Measurements from ENCODE around the gene SPIB. TPM values are rescaled to one million over a fixed set of nuclear protein-coding genes. Genes with fewer than 3 reads are reported as not detected.
A peak's percentile ranks its signal among the peaks of the same experiment; 100 is the strongest.

The SPIB gene
- 1 to 10 TPM; 1.9 to 3.0 TPM for total RNA-seq
- 0 to 0.08 reads per million in 2 donors for total RNA-seq

- H3K27ac Mint-ChIP-seq: peak within 1 kb of the TSS; percentile 45
- DNase-seq (no peak), ATAC-seq (no peak)
- peaks cover 17% of the 10 kb centered on the region for H3K4me1 Mint-ChIP-seq
- H3K36me3 Mint-ChIP-seq (ENCODE audit: low read depth): peaks cover 14% of the 10 kb centered on the region
- peak within 1 kb of the TSS; percentile 89 for H3K4me3 Mint-ChIP-seq
- no peaks in the 10 kb centered on the region for H3K9me3 ChIP-seq (ENCODE audit: control insufficient read depth, low read length, poor library complexity, severe bottlenecking)
- peaks cover 38% of the 10 kb centered on the region for H3K27me3 Mint-ChIP-seq
These were observed at the start of gene SPIB for GRCh38 chr19:50418176-50419021. SPIB (plus strand) TSS chr19:50418938; CDS start chr19:50418963, 25 bp downstream.

GRCh38 chr19:50371914-50372475 is 46.7 kb upstream of the SPIB start:
- H3K27ac Mint-ChIP-seq: no peak overlapping the region
- H3K36me3 Mint-ChIP-seq (ENCODE audit: low read depth): peaks cover under 1% of the 10 kb centered on the region
- no peaks in the 10 kb centered on the region for H3K27me3 Mint-ChIP-seq
- DNase-seq: no peak
- no peaks in the 10 kb centered on the region for H3K9me3 ChIP-seq (ENCODE audit: control insufficient read depth, low read length, poor library complexity, severe bottlenecking)
- no peak for ATAC-seq
- no peak overlapping the region for H3K4me3 Mint-ChIP-seq
- H3K4me1 Mint-ChIP-seq: peaks cover 15% of the 10 kb centered on the region

GRCh38 chr19:50376166-50377050 is 42.3 kb upstream of the SPIB start, which contains the start of gene NR1H2:
NR1H2 (plus strand) TSS chr19:50376457; CDS start chr19:50377606, 1,149 bp downstream.
- Mint-ChIP-seq H3K4me1 (peaks cover 22% of the 10 kb centered on the region), H3K4me3 (peak within 1 kb of the TSS; percentile 88), H3K27ac (peak within 1 kb of the TSS; percentile 82), H3K36me3 (ENCODE audit: low read depth) (peaks cover 12% of the 10 kb centered on the region), H3K27me3 (no peaks in the 10 kb centered on the region)
- no peaks in the 10 kb centered on the region for H3K9me3 ChIP-seq (ENCODE audit: control insufficient read depth, low read length, poor library complexity, severe bottlenecking)
- peak; percentile 86 to 91 (median 88) for DNase-seq
- ATAC-seq: peak; percentile 85

- DNase-seq: peak; percentile 49 to 56 (median 53)
- H3K27ac Mint-ChIP-seq: peak overlapping the region; percentile 82
- peak overlapping the region; percentile 88 for H3K4me3 Mint-ChIP-seq
- peak; percentile 15 for ATAC-seq
- H3K36me3 Mint-ChIP-seq (ENCODE audit: low read depth): peaks cover 12% of the 10 kb centered on the region
- peaks cover 22% of the 10 kb centered on the region for H3K4me1 Mint-ChIP-seq
- no peaks in the 10 kb centered on the region for H3K27me3 Mint-ChIP-seq
- no peaks in the 10 kb centered on the region for H3K9me3 ChIP-seq (ENCODE audit: control insufficient read depth, low read length, poor library complexity, severe bottlenecking)
These were observed 41.7 kb upstream of the SPIB start for GRCh38 chr19:50377051-50377461.

- Mint-ChIP-seq H3K27ac (peak overlapping the region; percentile 82), H3K27me3 (no peaks in the 10 kb centered on the region), H3K4me3 (peak overlapping the region; percentile 88), H3K4me1 (peaks cover 22% of the 10 kb centered on the region), H3K36me3 (ENCODE audit: low read depth) (peaks cover 12% of the 10 kb centered on the region)
- no peak for DNase-seq
- no peaks in the 10 kb centered on the region for H3K9me3 ChIP-seq (ENCODE audit: control insufficient read depth, low read length, poor library complexity, severe bottlenecking)
- ATAC-seq: no peak
These were observed 41.2 kb upstream of the SPIB start for GRCh38 chr19:50377517-50377916.

- H3K4me3 Mint-ChIP-seq: peak overlapping the region; percentile 36
- H3K4me1 Mint-ChIP-seq: peaks cover 25% of the 10 kb centered on the region
These were observed 40.4 kb upstream of the SPIB start for GRCh38 chr19:50378169-50378862.

GRCh38 chr19:50378863-50379236 is 39.9 kb upstream of the SPIB start:
- Mint-ChIP-seq H3K36me3 (ENCODE audit: low read depth) (peaks cover 12% of the 10 kb centered on the region), H3K27ac (peak overlapping the region; percentile 47), H3K27me3 (no peaks in the 10 kb centered on the region)

More at GRCh38 chr19:50378169-50378862, 40.4 kb upstream of the SPIB start:
- Mint-ChIP-seq H3K27ac (peak overlapping the region; percentile 82), H3K27me3 (no peaks in the 10 kb centered on the region), H3K36me3 (ENCODE audit: low read depth) (peaks cover 12% of the 10 kb centered on the region)
- DNase-seq (no peak), ATAC-seq (no peak)
- H3K9me3 ChIP-seq (ENCODE audit: control insufficient read depth, low read length, poor library complexity, severe bottlenecking): no peaks in the 10 kb centered on the region

GRCh38 chr19:50379602-50380001 is 39.1 kb upstream of the SPIB start:
- no peak for ATAC-seq
- peaks cover 37% of the 10 kb centered on the region for H3K4me1 Mint-ChIP-seq
- peak overlapping the region; percentile 24 for H3K27ac Mint-ChIP-seq
- DNase-seq: no peak
- H3K27me3 Mint-ChIP-seq: no peaks in the 10 kb centered on the region
- no peaks in the 10 kb centered on the region for H3K9me3 ChIP-seq (ENCODE audit: control insufficient read depth, low read length, poor library complexity, severe bottlenecking)
- peaks cover 12% of the 10 kb centered on the region for H3K36me3 Mint-ChIP-seq (ENCODE audit: low read depth)
- peak overlapping the region; percentile 55 for H3K4me3 Mint-ChIP-seq

More at GRCh38 chr19:50378863-50379236, 39.9 kb upstream of the SPIB start:
- no peak for ATAC-seq
- peaks cover 30% of the 10 kb centered on the region for H3K4me1 Mint-ChIP-seq
- DNase-seq: no peak
- peak overlapping the region; percentile 67 for H3K4me3 Mint-ChIP-seq
- H3K9me3 ChIP-seq (ENCODE audit: control insufficient read depth, low read length, poor library complexity, severe bottlenecking): no peaks in the 10 kb centered on the region

GRCh38 chr19:50380137-50380536 is 38.6 kb upstream of the SPIB start:
- Mint-ChIP-seq H3K4me3 (peak overlapping the region; percentile 55), H3K27me3 (no peaks in the 10 kb centered on the region), H3K4me1 (peaks cover 42% of the 10 kb centered on the region), H3K27ac (peak overlapping the region; percentile 24), H3K36me3 (ENCODE audit: low read depth) (peaks cover 14% of the 10 kb centered on the region)
- no peaks in the 10 kb centered on the region for H3K9me3 ChIP-seq (ENCODE audit: control insufficient read depth, low read length, poor library complexity, severe bottlenecking)
- DNase-seq (no peak), ATAC-seq (no peak)

- Mint-ChIP-seq H3K36me3 (ENCODE audit: low read depth) (peaks cover 15% of the 10 kb centered on the region), H3K27ac (peak overlapping the region; percentile 24), H3K4me3 (peak overlapping the region; percentile 53), H3K27me3 (no peaks in the 10 kb centered on the region), H3K4me1 (peaks cover 45% of the 10 kb centered on the region)
- H3K9me3 ChIP-seq (ENCODE audit: control insufficient read depth, low read length, poor library complexity, severe bottlenecking): no peaks in the 10 kb centered on the region
- DNase-seq (no peak), ATAC-seq (no peak)
These were observed 38.0 kb upstream of the SPIB start for GRCh38 chr19:50380751-50381151.

GRCh38 chr19:50381881-50382729 is 36.6 kb upstream of the SPIB start:
- ATAC-seq (no peak), DNase-seq (no peak)
- H3K9me3 ChIP-seq (ENCODE audit: control insufficient read depth, low read length, poor library complexity, severe bottlenecking): no peaks in the 10 kb centered on the region
- H3K36me3 Mint-ChIP-seq (ENCODE audit: low read depth): peaks cover 13% of the 10 kb centered on the region
- H3K27ac Mint-ChIP-seq: peak overlapping the region; percentile 95
- no peaks in the 10 kb centered on the region for H3K27me3 Mint-ChIP-seq
- H3K4me1 Mint-ChIP-seq: peaks cover 40% of the 10 kb centered on the region
- H3K4me3 Mint-ChIP-seq: no peak overlapping the region
